GM23338 (cell line): ENCODE results near the gene IFT52.

Experiments
- CREB1 ChIP-seq: fragments of 250-450 bp; sonication (Bioruptor Pico); IDR thresholded peaks from 2 replicates; pipeline ENCODE4 v1.5.0; 2020; ENCODE audit warnings: low read depth, mild to moderate bottlenecking, moderate library complexity
- EZH2 ChIP-seq: fragments of 200-600 bp; sonication (generic); IDR thresholded peaks from one replicate; pipeline ENCODE4 v1.8.0; 2017; ENCODE audit warnings: antibody characterized with exemption, mild to moderate bottlenecking, low read depth; ENCODE audit not compliant: unreplicated experiment
- JUNB ChIP-seq: IDR thresholded peaks from one replicate; pipeline ENCODE4 v1.6.1; 2016; ENCODE audit warnings: antibody characterized with exemption; ENCODE audit not compliant: unreplicated experiment
- POLR2AphosphoS5 ChIP-seq: IDR thresholded peaks from 2 replicates; pipeline ENCODE4 v1.6.1; 2016; ENCODE audit warnings: antibody characterized with exemption, low read depth
- TF ChIP-seq, protein P1 (sequence below), 2 experiments: fragments of 200-600 bp in 1 of 2; sonication (generic) in 1 of 2; conservative IDR thresholded peaks; 2 replicates each; pipeline versions ENCODE4 v1.5.1 to v1.6.1; 2016 to 2017; ENCODE audit warnings: antibody characterized with exemption in 2 of 2, low read depth in 2 of 2, mild to moderate bottlenecking in 2 of 2, moderate library complexity in 1 of 2
- TF ChIP-seq, protein P2 (sequence below): IDR thresholded peaks from one replicate; pipeline ENCODE4 v1.6.1; 2018; ENCODE audit warnings: antibody characterized with exemption; ENCODE audit not compliant: unreplicated experiment

DNA sequence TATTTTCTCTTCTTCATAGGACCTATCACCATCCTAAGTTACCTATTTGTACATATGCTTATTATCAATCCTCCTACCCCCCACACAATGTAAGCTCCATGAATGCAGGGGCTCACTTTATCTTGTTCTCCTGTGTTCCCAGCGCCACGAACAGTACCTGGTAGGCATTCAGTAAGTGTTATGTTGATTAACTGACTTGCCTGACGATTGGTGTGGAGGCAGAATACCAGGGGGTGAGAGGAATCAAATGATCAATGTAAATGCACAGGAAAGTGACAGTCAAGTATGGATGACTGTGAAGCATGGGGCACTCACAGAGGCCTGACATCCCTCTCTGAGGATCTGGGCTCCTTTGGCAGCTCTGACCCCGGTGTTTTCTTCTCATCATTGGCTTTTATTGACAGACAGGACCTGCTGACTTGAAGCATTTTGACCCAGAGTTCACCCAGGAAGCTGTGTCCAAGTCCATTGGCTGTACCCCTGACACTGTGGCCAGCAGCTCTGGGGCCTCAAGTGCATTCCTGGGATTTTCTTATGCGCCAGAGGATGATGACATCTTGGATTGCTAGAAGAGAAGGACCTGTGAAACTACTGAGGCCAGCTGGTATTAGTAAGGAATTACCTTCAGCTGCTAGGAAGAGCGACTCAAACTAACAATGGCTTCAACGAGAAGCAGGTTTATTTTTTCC, 6.1 kb upstream of the IFT52 start:
- TF ChIP-seq, protein P1, sequence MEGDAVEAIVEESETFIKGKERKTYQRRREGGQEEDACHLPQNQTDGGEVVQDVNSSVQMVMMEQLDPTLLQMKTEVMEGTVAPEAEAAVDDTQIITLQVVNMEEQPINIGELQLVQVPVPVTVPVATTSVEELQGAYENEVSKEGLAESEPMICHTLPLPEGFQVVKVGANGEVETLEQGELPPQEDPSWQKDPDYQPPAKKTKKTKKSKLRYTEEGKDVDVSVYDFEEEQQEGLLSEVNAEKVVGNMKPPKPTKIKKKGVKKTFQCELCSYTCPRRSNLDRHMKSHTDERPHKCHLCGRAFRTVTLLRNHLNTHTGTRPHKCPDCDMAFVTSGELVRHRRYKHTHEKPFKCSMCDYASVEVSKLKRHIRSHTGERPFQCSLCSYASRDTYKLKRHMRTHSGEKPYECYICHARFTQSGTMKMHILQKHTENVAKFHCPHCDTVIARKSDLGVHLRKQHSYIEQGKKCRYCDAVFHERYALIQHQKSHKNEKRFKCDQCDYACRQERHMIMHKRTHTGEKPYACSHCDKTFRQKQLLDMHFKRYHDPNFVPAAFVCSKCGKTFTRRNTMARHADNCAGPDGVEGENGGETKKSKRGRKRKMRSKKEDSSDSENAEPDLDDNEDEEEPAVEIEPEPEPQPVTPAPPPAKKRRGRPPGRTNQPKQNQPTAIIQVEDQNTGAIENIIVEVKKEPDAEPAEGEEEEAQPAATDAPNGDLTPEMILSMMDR (conservative IDR thresholded peaks at IDR 0.05; ENCODE audit: low read depth in 2 of 2) = no peak
- TF ChIP-seq JUNB (no peak), CREB1 (no peak), POLR2AphosphoS5 (no peak), EZH2 (no peak)
- TF ChIP-seq, protein P2, sequence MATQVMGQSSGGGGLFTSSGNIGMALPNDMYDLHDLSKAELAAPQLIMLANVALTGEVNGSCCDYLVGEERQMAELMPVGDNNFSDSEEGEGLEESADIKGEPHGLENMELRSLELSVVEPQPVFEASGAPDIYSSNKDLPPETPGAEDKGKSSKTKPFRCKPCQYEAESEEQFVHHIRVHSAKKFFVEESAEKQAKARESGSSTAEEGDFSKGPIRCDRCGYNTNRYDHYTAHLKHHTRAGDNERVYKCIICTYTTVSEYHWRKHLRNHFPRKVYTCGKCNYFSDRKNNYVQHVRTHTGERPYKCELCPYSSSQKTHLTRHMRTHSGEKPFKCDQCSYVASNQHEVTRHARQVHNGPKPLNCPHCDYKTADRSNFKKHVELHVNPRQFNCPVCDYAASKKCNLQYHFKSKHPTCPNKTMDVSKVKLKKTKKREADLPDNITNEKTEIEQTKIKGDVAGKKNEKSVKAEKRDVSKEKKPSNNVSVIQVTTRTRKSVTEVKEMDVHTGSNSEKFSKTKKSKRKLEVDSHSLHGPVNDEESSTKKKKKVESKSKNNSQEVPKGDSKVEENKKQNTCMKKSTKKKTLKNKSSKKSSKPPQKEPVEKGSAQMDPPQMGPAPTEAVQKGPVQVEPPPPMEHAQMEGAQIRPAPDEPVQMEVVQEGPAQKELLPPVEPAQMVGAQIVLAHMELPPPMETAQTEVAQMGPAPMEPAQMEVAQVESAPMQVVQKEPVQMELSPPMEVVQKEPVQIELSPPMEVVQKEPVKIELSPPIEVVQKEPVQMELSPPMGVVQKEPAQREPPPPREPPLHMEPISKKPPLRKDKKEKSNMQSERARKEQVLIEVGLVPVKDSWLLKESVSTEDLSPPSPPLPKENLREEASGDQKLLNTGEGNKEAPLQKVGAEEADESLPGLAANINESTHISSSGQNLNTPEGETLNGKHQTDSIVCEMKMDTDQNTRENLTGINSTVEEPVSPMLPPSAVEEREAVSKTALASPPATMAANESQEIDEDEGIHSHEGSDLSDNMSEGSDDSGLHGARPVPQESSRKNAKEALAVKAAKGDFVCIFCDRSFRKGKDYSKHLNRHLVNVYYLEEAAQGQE = no peak
